HFFc6 (cell line): ENCODE measurements around the gene DNAH17. TPM values are rescaled to one million over a fixed set of nuclear protein-coding genes. Genes with fewer than 3 reads are reported as not detected.

Source experiments
- DNase-seq: peaks from one replicate; pipeline ENCODE4 v3.0.0-alpha.2; 2018
- H3K27ac Mint-ChIP-seq: 2 replicates; pipeline ENCODE4 v1.8.0; 2020; ENCODE audit warnings: mild to moderate bottlenecking, mixed read lengths
- H3K27me3 Mint-ChIP-seq: 2 replicates; pipeline ENCODE4 v1.8.0; 2021; ENCODE audit warnings: mild to moderate bottlenecking, moderate library complexity, mixed read lengths; ENCODE audit not compliant: insufficient read depth
- H3K36me3 Mint-ChIP-seq: 2 replicates; pipeline ENCODE4 v1.8.0; 2021; ENCODE audit warnings: low read depth, mixed read lengths
- H3K4me1 Mint-ChIP-seq: 2 replicates; pipeline ENCODE4 v1.8.0; 2020; ENCODE audit warnings: low read depth, mixed read lengths
- H3K4me3 Mint-ChIP-seq: 2 replicates; pipeline ENCODE4 v1.8.0; 2020; ENCODE audit warnings: mild to moderate bottlenecking, moderate library complexity, mixed read lengths
- H3K9me3 Mint-ChIP-seq: 2 replicates; pipeline ENCODE4 v1.8.0; 2020; ENCODE audit warnings: mild to moderate bottlenecking, mixed read lengths
- CTCF ChIP-seq: fragments of 200-600 bp; sonication (generic); IDR thresholded peaks from 2 replicates; pipeline ENCODE4 v1.5.0; 2021; ENCODE audit warnings: antibody characterized with exemption, mild to moderate bottlenecking
- total RNA-seq, 6 experiments: library from RNA; stranded (reverse); fragmentation: NEBNext Ultra II Directional; extraction: Animal tissue kit (Norgen Biotek cat#: 25700); gene quantifications; 2 replicates in 1 of 6; 3 replicates in 5 of 6; pipeline ENCODE4 v1.2.3, GENCODE V29; 2021

DNAH17 gene
- total RNA-seq, 6 experiments from 2014 or later = not detected

GRCh38 chr17:78558989-78559388 lies 18.2 kb downstream of the DNAH17 start:
- H3K27ac Mint-ChIP-seq = no peak overlapping the region
- H3K9me3 Mint-ChIP-seq = no peaks in the 10 kb centered on the region
- H3K36me3 Mint-ChIP-seq = no peaks in the 10 kb centered on the region
- DNase-seq = no peak
- 0 out of 2 replicates have a peak, but pooled peaks cover 8% of the 10 kb centered on the region for H3K4me1 Mint-ChIP-seq
- no peak overlapping the region for H3K4me3 Mint-ChIP-seq
- H3K27me3 Mint-ChIP-seq = peaks cover 17% of the 10 kb centered on the region
- no peak for TF ChIP-seq CTCF

GRCh38 chr17:78558181-78558850 lies 18.9 kb downstream of the DNAH17 start:
- H3K4me3 Mint-ChIP-seq = no peak overlapping the region
- H3K9me3 Mint-ChIP-seq = no peaks in the 10 kb centered on the region
- H3K27ac Mint-ChIP-seq = no peak overlapping the region
- no peaks in the 10 kb centered on the region for H3K36me3 Mint-ChIP-seq
- peak; percentile 39 for DNase-seq
- TF ChIP-seq CTCF = no peak
- H3K4me1 Mint-ChIP-seq = 0 out of 2 replicates have a peak, but pooled peaks cover 8% of the 10 kb centered on the region
- H3K27me3 Mint-ChIP-seq = peaks cover 11% of the 10 kb centered on the region

DNA sequence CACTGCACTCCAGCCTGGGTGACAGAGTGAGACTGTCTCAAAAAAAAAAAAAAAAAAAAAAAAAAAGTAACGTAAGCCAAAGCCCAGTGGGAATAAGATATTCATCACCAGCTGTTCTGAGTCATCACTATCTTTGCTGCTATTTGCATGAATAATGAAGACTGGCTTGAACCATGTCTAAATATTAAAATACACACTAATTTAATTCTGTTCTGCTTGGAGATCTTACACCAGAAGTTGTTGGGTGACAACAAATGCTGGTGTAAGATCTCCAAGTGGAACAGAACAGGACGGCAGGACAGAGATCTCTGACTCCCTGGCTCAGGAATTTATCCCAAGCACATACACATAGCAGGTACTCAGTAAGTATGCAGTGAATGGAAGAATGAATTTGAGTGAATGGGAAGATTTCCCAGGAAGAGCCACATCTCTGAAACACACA lies 19.6 kb downstream of the DNAH17 start:
- Mint-ChIP-seq H3K27ac (no peak overlapping the region), H3K4me1 (0 out of 2 replicates have a peak, but pooled peaks cover 8% of the 10 kb centered on the region), H3K27me3 (peaks cover 6% of the 10 kb centered on the region), H3K9me3 (no peaks in the 10 kb centered on the region), H3K4me3 (no peak overlapping the region), H3K36me3 (no peaks in the 10 kb centered on the region)
- TF ChIP-seq CTCF = no peak
- DNase-seq = peak; percentile 36

GRCh38 chr17:78556812-78557211 lies 20.4 kb downstream of the DNAH17 start:
- H3K27me3 Mint-ChIP-seq = peaks cover 6% of the 10 kb centered on the region
- no peak for TF ChIP-seq CTCF
- no peak for DNase-seq
- H3K4me1 Mint-ChIP-seq = 0 out of 2 replicates have a peak, but pooled peaks cover 8% of the 10 kb centered on the region
- H3K36me3 Mint-ChIP-seq = no peaks in the 10 kb centered on the region
- H3K27ac Mint-ChIP-seq = no peak overlapping the region
- H3K9me3 Mint-ChIP-seq = no peaks in the 10 kb centered on the region
- H3K4me3 Mint-ChIP-seq = no peak overlapping the region

DNA sequence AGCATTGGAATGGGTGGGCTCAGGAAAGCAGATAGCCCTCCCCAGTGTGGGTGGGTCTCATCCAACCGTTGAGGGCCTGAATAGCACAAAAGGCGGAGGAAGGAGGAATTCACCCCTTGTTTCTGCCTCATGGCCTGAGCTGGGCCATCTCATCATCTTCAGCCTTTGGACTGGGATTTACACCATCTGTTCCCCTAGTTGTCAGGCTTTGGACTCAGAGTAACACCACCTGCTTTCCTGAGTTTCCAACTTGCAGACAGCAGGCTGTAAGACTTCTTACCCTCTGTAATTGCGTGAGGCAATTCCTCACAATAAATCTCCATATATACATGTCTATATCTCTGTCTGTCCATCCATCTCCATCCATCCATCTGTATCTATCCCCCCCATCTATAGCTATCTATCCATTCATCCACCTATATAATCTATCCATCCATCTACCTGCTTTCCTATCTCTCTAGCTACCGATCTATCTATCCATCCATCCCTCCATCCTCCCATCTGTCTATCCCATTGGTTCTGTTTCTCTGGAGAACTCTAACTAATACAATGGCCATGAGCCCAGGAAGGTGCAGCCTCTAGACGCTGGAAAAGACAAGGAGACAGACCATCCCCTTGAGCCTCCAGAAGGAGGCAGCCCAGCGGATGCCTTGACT lies 21.3 kb downstream of the DNAH17 start:
- Mint-ChIP-seq H3K27ac (no peak overlapping the region), H3K36me3 (no peaks in the 10 kb centered on the region)
- DNase-seq = no peak

More for the DNA sequence above, 21.3 kb downstream of the DNAH17 start:
- Mint-ChIP-seq H3K27me3 (peaks cover 9% of the 10 kb centered on the region), H3K4me3 (no peak overlapping the region), H3K9me3 (no peaks in the 10 kb centered on the region), H3K4me1 (0 out of 2 replicates have a peak, but pooled peaks cover 8% of the 10 kb centered on the region)
- no peak for TF ChIP-seq CTCF
